K562 (cell line): ENCODE results near the gene LPCAT1. TPM values are rescaled to one million over a fixed set of nuclear protein-coding genes. Genes with fewer than 3 reads are reported as not detected.

Experiments
- ATAC-seq: fragments of 200-7000 bp; cut with Tn5 transposase; 3 replicates; pipeline ENCODE4 v1.9.1; 2020; ENCODE audit warnings: moderate library complexity
- BruUV-seq: library from RNA; stranded (reverse); fragments of 400-500 nt; replicated peaks from 2 replicates; lab custom pipeline; 2021; lab: Mats Ljungman, UMichigan
- CTCF ChIA-PET: fragments of 300-600 bp; formaldehyde crosslinking; extraction: SDS; loops from one replicate; lab custom pipeline; 2021; ENCODE audit warnings: low intra/inter-chr PET ratio; lab: Yijun Ruan, JAX
- POLR2A ChIA-PET: fragments of 300-600, 350-650 bp; sonication (Branson Sonifier 250); formaldehyde crosslinking; extraction: SDS; loops from one replicate; lab custom pipeline; 2021; ENCODE audit warnings: antibody characterized with exemption, inconsistent platforms; lab: Yijun Ruan, JAX
- DNase-seq, 4 experiments: peaks; one replicate each; pipeline versions ENCODE4 v3.0.0 to v3.0.0-alpha.2; 2011 to 2018; ENCODE audit warnings: low spot score in 3 of 4, mixed read lengths in 3 of 4; ENCODE audit errors: extremely low read depth in 1 of 4
- FAIRE-seq: peaks from 2 replicates; lab custom pipeline; 2011; peaks lifted over from hg19 to GRCh38; lab: Jason Lieb, UNC
- H2AFZ ChIP-seq: 2 replicates; pipeline ENCODE4 v1.6.0; 2011; ENCODE audit warnings: low read depth, low read length, control low read depth, inconsistent platforms
- H3K27ac ChIP-seq: fragments of 200-600 bp; 3 replicates; pipeline ENCODE4 v1.8.0; 2011; ENCODE audit warnings: low read depth, mild to moderate bottlenecking, control low read depth, inconsistent platforms, low read length, moderate library complexity, mixed read lengths; ENCODE audit errors: extremely low read depth
- H3K27me3 ChIP-seq, 2 experiments: fragments of 300-600 bp in 1 of 2; 2 replicates in 1 of 2; 3 replicates in 1 of 2; pipeline versions ENCODE4 v1.6.0 to v1.8.0; 2011; ENCODE audit warnings: inconsistent platforms in 2 of 2, low read length in 2 of 2, mild to moderate bottlenecking in 1 of 2, mixed read lengths in 1 of 2, moderate library complexity in 1 of 2; ENCODE audit not compliant: control insufficient read depth in 2 of 2, insufficient read depth in 2 of 2
- H3K36me3 ChIP-seq: fragments of 300-600 bp; 3 replicates; pipeline ENCODE4 v1.8.0; 2011; ENCODE audit warnings: mild to moderate bottlenecking, low read length, inconsistent platforms; ENCODE audit not compliant: control insufficient read depth, insufficient read depth
- H3K4me1 ChIP-seq, 2 experiments: fragments of 200-600 bp in 1 of 2; replicated peaks in 1 of 2; 2 replicates in 1 of 2; 3 replicates in 1 of 2; pipeline versions ENCODE4 v1.5.1 to v1.8.0; 2011; ENCODE audit warnings: inconsistent platforms in 2 of 2, low read length in 2 of 2, mild to moderate bottlenecking in 1 of 2, mixed read lengths in 1 of 2, moderate library complexity in 1 of 2; ENCODE audit not compliant: control insufficient read depth in 2 of 2, insufficient read depth in 2 of 2
- H3K4me2 ChIP-seq: 2 replicates; pipeline ENCODE4 v1.6.1; 2011; ENCODE audit warnings: low read length, control low read depth, inconsistent platforms, mixed read lengths; ENCODE audit not compliant: insufficient read depth
- H3K4me3 ChIP-seq: fragments of 200-600 bp; sonication (generic), shearing (Covaris generic); 2 replicates; pipeline ENCODE4 v1.5.1; 2016; ENCODE audit warnings: control low read depth, inconsistent platforms
- H3K79me2 ChIP-seq: fragments of 200-600 bp; 3 replicates; pipeline ENCODE4 v1.8.0; 2011; ENCODE audit warnings: low read length, inconsistent platforms; ENCODE audit not compliant: control insufficient read depth, insufficient read depth
- H3K9ac ChIP-seq, 2 experiments: 2 replicates each; pipeline versions ENCODE4 v1.6.0 to v1.6.1; 2011; ENCODE audit warnings: low read depth in 2 of 2, low read length in 2 of 2, control low read depth in 1 of 2, inconsistent platforms in 1 of 2, mild to moderate bottlenecking in 1 of 2, mixed read lengths in 1 of 2; ENCODE audit not compliant: insufficient read depth in 1 of 2
- H3K9me1 ChIP-seq: one replicate; pipeline ENCODE4 v1.6.0; 2011; ENCODE audit warnings: inconsistent platforms, mild to moderate bottlenecking, low read length, moderate library complexity; ENCODE audit not compliant: control insufficient read depth, insufficient read depth
- H3K9me3 ChIP-seq: replicated peaks from 2 replicates; pipeline ENCODE4 v1.5.1; 2011; ENCODE audit warnings: low read depth, low read length, inconsistent platforms; ENCODE audit not compliant: control insufficient read depth, insufficient read depth
- H4K20me1 ChIP-seq: replicated peaks from 2 replicates; pipeline ENCODE4 v1.6.1; 2011; ENCODE audit warnings: low read length, inconsistent platforms, mixed read lengths; ENCODE audit not compliant: control insufficient read depth, insufficient read depth
- ELF4 ChIP-seq: fragments of 450-650 bp; formaldehyde crosslinking; IDR thresholded peaks from 2 replicates; pipeline ENCODE4 v1.4.0; 2022; ENCODE audit warnings: missing genetic modification characterization
- POLR2A ChIP-seq: fragments of 450-650 bp; conservative IDR thresholded peaks from 2 replicates; pipeline ENCODE4 v1.6.1; 2016
- POLR3A ChIP-seq: IDR thresholded peaks from 2 replicates; pipeline ENCODE4 v1.6.1; 2011; ENCODE audit warnings: borderline replicate concordance, mild to moderate bottlenecking, moderate library complexity; ENCODE audit not compliant: insufficient read length, insufficient read depth; ENCODE audit errors: extremely low read depth
- ZNF146 ChIP-seq: IDR thresholded peaks from one replicate; pipeline ENCODE4 v1.6.1; 2018; ENCODE audit warnings: missing compliant biosample characterization; ENCODE audit not compliant: unreplicated experiment
- ZNF764 ChIP-seq: fragments of 250-450 bp; sonication (Bioruptor Pico); IDR thresholded peaks from 2 replicates; pipeline ENCODE4 v1.4.0; 2020; ENCODE audit warnings: low read depth, mild to moderate bottlenecking, moderate library complexity
- WGBS: fragments of 100-300 bp; shearing (Covaris generic); methylation state at CpG from one replicate; pipeline ENCODE4 v1.1.6; 2016; ENCODE audit warnings: low coverage, mixed read lengths; ENCODE audit not compliant: insufficient coverage; ENCODE audit errors: missing lambda C conversion rate; 5-methylcytosine and 5-hydroxymethylcytosine counted together
- in situ Hi-C: fragments of 300-500 bp; cut with MboI; formaldehyde crosslinking; loops from 4 replicates; pipeline ENCODE4 v1.15.0; 2018; ENCODE audit warnings: inconsistent platforms, mixed read lengths
- intact Hi-C: fragments of 100-400 bp; cut with micrococcal nuclease; formaldehyde crosslinking; loops from 2 replicates; pipeline ENCODE4 v1.14.2; 2022
- polyA plus RNA-seq, 8 experiments: library from polyadenylated mRNA; depleted of rRNA in 4 of 8; stranded (reverse) in 5 of 8; unstranded in 3 of 8; fragments of >200 nt; fragmentation: Nextera tagmentation in 2 of 8; fragmentation: Illumina TruSeq in 1 of 8; extraction: Ambion mirVana in 2 of 8; extraction: Trizol in 1 of 8; gene quantifications; 2 replicates each; pipeline versions ENCODE4 v1.2.1 to v1.2.3, GENCODE V29; 2011 to 2014; ENCODE audit warnings: inconsistent platforms in 1 of 8, missing spikeins in 1 of 8
- total RNA-seq, 7 experiments: library from RNA; depleted of rRNA in 6 of 7; stranded (reverse); fragments of >200 nt in 6 of 7; fragmentation: Illumina TruSeq in 2 of 7; extraction: Trizol in 2 of 7; gene quantifications; 2 replicates each; pipeline versions ENCODE4 v1.2.1 to v1.2.3, GENCODE V29; 2011 to 2021; ENCODE audit warnings: low replicate concordance in 1 of 7
- TF ChIP-seq, protein P1 (sequence below), 2 experiments: IDR thresholded peaks in 1 of 2; conservative IDR thresholded peaks in 1 of 2; 2 replicates each; pipeline ENCODE4 v1.6.1; 2016; ENCODE audit warnings: low read depth in 2 of 2, mild to moderate bottlenecking in 1 of 2, missing compliant biosample characterization in 1 of 2, missing genetic modification characterization in 1 of 2, moderate library complexity in 1 of 2
- TF ChIP-seq, protein P2 (sequence below), 2 experiments: fragments of 450-650 bp in 1 of 2; IDR thresholded peaks; 2 replicates each; pipeline ENCODE4 v1.6.1; 2011 to 2017; ENCODE audit warnings: low read depth in 2 of 2, antibody characterized with exemption in 1 of 2, borderline replicate concordance in 1 of 2, low read length in 1 of 2, mild to moderate bottlenecking in 1 of 2, mixed read lengths in 1 of 2; ENCODE audit not compliant: control insufficient read depth in 1 of 2

The LPCAT1 gene
- total and polyA plus RNA-seq, 9 of the 15 experiments (the other 6 are each of a cell fraction or from before 2014, with no cell fraction given) = 0.14 to 18.4 (median 13.9) TPM

DNA sequence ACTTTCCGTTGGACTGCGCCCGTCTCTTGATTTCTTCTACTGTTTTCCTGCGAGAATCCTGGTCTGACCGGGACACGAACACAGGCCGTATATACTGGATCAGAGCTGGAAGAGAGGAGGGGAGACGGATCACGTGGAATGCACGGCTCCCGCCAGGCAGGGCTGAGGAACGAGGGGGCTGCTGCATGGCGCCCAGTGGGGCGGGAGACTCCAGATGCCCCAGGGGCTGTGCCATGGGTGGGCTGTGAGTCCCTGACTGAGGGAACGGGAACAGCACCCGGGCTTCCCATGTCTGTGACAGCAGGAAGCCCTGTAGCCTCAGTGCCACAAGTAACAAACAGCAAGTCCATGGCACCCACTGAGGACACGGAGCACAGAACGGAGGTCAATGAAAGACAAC lies 34.0 kb downstream of the LPCAT1 start:
- TF ChIP-seq ZNF764 (CRISPR knock-in tag) = no peak
- TF ChIP-seq POLR3A = no peak
- TF ChIP-seq ZNF146 (CRISPR knock-in tag) = no peak
- TF ChIP-seq, protein P1, sequence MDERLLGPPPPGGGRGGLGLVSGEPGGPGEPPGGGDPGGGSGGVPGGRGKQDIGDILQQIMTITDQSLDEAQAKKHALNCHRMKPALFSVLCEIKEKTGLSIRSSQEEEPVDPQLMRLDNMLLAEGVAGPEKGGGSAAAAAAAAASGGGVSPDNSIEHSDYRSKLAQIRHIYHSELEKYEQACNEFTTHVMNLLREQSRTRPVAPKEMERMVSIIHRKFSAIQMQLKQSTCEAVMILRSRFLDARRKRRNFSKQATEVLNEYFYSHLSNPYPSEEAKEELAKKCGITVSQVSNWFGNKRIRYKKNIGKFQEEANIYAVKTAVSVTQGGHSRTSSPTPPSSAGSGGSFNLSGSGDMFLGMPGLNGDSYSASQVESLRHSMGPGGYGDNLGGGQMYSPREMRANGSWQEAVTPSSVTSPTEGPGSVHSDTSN (CRISPR knock-in tag; IDR thresholded peaks at IDR 0.05; ENCODE audit: low read depth) = no peak
- TF ChIP-seq, protein P1 (tag; conservative IDR thresholded peaks at IDR 0.05; ENCODE audit: low read depth) = no peak
- TF ChIP-seq, protein P2, sequence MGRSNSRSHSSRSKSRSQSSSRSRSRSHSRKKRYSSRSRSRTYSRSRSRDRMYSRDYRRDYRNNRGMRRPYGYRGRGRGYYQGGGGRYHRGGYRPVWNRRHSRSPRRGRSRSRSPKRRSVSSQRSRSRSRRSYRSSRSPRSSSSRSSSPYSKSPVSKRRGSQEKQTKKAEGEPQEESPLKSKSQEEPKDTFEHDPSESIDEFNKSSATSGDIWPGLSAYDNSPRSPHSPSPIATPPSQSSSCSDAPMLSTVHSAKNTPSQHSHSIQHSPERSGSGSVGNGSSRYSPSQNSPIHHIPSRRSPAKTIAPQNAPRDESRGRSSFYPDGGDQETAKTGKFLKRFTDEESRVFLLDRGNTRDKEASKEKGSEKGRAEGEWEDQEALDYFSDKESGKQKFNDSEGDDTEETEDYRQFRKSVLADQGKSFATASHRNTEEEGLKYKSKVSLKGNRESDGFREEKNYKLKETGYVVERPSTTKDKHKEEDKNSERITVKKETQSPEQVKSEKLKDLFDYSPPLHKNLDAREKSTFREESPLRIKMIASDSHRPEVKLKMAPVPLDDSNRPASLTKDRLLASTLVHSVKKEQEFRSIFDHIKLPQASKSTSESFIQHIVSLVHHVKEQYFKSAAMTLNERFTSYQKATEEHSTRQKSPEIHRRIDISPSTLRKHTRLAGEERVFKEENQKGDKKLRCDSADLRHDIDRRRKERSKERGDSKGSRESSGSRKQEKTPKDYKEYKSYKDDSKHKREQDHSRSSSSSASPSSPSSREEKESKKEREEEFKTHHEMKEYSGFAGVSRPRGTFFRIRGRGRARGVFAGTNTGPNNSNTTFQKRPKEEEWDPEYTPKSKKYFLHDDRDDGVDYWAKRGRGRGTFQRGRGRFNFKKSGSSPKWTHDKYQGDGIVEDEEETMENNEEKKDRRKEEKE (IDR thresholded peaks at IDR 0.05; ENCODE audit: borderline replicate concordance in 1 of 2, control insufficient read depth in 1 of 2, low read depth in 2 of 2, low read length in 1 of 2) = no peak
- no peak for TF ChIP-seq POLR2A
- TF ChIP-seq ELF4 (CRISPR knock-in tag) = no peak
- H4K20me1 ChIP-seq = peaks cover 3% of the 10 kb centered on the region; the same call in 1 of the 2 replicates
- in situ Hi-C loops = loop anchor here (5.0 kb wide), 1 partner anchor 153 kb away; no protein-coding TSS in a partner anchor
- no peak overlapping the region for H3K4me3 ChIP-seq
- no peaks in the 10 kb centered on the region for H3K27me3 ChIP-seq
- 70% methylated on average over 14 of the region's 18 CpGs for WGBS
- no TSS peak for BruUV-seq
- H2AFZ ChIP-seq = no peak overlapping the region
- peak overlapping the region in 1 of 2 experiments; percentile 69; a peak in 1 of 4 replicates for H3K9ac ChIP-seq
- no peak for DNase-seq
- no peaks in the 10 kb centered on the region for H3K9me3 ChIP-seq
- H3K79me2 ChIP-seq = no peaks in the 10 kb centered on the region
- CTCF ChIA-PET = no interaction called here
- no peak for ATAC-seq
- H3K9me1 ChIP-seq = no peaks in the 10 kb centered on the region
- no peak overlapping the region for H3K27ac ChIP-seq
- intact Hi-C loops = no loop called here
- H3K4me1 ChIP-seq = peaks cover 0 to 12% of the 10 kb centered on the region in 2 experiments; a peak in 1 of 5 replicates
- H3K4me2 ChIP-seq = no peak overlapping the region
- no peak for FAIRE-seq
- peaks cover 17% of the 10 kb centered on the region; the same call in 2 of the 3 replicates for H3K36me3 ChIP-seq
- POLR2A ChIA-PET = interaction anchor here (0.6 kb wide), 1 partner anchor 569 kb away, joined by 3 read pairs; no protein-coding TSS in a partner anchor
